ENCODE data around the gene COL2A1.

Gene COL2A1

GRCh38 chr12:48029491-48030172 lies 25.4 kb upstream of the COL2A1 start:
- Histone ChIP-seq H3K4me3 (ENCODE audit: low read length in 2 of 2) (no peak overlapping the region), H3K9ac (ENCODE audit: low read length in 2 of 2) (no peak overlapping the region), H3K9me3 (ENCODE audit: control insufficient read depth in 2 of 2, low read length in 2 of 2) (no peaks in the 10 kb centered on the region), H3K4me1 (ENCODE audit: control insufficient read depth, insufficient read depth, low read length) (no peaks in the 10 kb centered on the region), H3K36me3 (ENCODE audit: control insufficient read depth in 2 of 2, insufficient read depth in 2 of 2, low read length in 2 of 2) (no peaks in the 10 kb centered on the region), H3K27me3 (ENCODE audit: control insufficient read depth in 1 of 2, insufficient read depth in 2 of 2, low read length in 2 of 2) (peaks cover 0 to 5% of the 10 kb centered on the region in 2 donors), H3K27ac (ENCODE audit: low read length) (no peak overlapping the region)

DNA sequence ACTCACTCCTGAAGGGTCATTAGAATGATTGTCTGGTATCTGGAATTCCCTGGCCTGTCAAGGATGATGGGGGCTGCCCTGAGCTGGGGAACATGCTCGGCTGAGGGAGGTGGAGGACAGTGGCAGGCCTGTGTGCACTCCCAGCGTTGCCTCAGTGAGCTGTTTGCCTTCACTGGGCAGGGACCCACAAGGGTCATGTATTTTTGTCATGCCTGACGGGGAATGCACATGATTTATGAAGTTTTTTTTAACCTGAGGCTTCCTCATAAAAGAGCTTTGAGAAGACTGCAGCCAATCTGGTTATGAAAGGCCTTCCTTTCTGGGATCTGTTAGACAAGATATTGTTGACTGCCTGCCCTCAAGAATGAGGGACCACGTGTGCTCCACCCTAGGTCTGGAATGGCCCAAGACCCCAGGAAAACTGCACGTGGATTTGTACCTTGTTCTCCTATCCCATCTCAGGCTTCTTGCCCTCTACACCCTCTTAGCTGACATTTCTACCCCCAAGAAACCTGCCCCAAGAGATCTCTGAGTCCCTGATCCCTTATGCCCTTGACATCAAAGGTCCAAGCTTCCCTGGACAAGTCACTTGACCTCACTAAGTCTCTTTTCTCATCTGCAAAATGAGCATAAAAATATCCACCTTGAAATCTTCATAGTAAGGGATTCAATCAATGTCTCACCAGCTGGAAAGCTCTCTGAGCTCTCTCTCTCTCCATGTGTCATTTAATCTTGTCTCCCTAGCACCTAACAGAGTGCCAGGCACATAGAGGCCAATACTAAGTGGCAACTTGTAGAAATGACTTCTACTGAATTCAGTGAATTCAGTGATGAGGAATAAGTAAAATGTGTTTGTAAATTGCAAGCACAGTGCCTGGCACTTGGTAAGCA lies 24.5 kb upstream of the COL2A1 start:
- Histone ChIP-seq H3K4me1 (ENCODE audit: control insufficient read depth, insufficient read depth, low read length) (no peaks in the 10 kb centered on the region), H3K9me3 (ENCODE audit: control insufficient read depth in 2 of 2, low read length in 2 of 2) (no peaks in the 10 kb centered on the region), H3K4me3 (ENCODE audit: low read length in 2 of 2) (no peak overlapping the region), H3K36me3 (ENCODE audit: control insufficient read depth in 2 of 2, insufficient read depth in 2 of 2, low read length in 2 of 2) (no peaks in the 10 kb centered on the region), H3K27me3 (ENCODE audit: control insufficient read depth in 1 of 2, insufficient read depth in 2 of 2, low read length in 2 of 2) (no peaks in the 10 kb centered on the region), H3K27ac (ENCODE audit: low read length) (no peak overlapping the region), H3K9ac (ENCODE audit: low read length in 2 of 2) (no peak overlapping the region)

DNA sequence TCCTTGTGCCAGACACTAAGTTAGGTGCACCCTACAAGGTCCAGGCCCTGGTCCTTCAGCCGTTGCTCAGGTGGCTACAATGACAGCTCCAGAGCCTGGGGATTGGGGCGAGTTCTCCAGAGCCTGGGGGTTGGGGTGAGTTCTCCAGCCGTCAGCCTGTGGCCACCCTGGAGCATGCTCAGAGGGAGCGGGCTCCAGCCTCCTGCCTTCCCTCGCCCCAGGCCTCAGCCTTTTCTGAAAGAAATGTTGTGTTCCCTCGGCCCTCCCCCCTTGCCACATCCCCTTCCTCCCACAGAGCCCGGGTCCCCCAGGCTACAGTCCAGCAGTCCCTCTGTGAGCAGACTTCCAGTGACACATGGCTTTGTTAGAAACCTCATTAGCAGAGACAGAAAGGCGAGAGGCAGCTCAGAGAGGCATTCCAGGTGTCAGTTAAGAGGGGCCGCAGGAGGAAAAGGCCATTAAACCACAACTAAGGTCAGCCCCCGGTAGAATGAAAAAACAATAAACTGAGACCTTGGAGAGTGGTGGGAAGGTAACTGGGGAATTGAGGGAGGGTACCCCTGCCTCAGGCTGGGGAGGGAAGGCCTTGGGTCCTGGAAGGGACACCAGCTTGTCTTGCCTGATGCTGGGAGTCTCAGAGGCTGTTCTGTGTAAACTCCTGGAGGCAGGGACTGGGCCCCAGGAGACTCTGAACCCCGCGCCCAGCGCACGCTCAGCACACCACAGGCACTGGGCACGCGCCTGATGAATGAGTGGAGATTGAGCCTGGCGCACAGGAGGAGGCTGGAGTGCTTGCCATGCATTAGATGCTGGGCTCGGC lies 23.1 kb upstream of the COL2A1 start:
- Histone ChIP-seq H3K27ac (ENCODE audit: low read length) (no peak overlapping the region), H3K9ac (ENCODE audit: low read length in 2 of 2) (no peak overlapping the region), H3K36me3 (ENCODE audit: control insufficient read depth in 2 of 2, insufficient read depth in 2 of 2, low read length in 2 of 2) (no peaks in the 10 kb centered on the region)

DNA sequence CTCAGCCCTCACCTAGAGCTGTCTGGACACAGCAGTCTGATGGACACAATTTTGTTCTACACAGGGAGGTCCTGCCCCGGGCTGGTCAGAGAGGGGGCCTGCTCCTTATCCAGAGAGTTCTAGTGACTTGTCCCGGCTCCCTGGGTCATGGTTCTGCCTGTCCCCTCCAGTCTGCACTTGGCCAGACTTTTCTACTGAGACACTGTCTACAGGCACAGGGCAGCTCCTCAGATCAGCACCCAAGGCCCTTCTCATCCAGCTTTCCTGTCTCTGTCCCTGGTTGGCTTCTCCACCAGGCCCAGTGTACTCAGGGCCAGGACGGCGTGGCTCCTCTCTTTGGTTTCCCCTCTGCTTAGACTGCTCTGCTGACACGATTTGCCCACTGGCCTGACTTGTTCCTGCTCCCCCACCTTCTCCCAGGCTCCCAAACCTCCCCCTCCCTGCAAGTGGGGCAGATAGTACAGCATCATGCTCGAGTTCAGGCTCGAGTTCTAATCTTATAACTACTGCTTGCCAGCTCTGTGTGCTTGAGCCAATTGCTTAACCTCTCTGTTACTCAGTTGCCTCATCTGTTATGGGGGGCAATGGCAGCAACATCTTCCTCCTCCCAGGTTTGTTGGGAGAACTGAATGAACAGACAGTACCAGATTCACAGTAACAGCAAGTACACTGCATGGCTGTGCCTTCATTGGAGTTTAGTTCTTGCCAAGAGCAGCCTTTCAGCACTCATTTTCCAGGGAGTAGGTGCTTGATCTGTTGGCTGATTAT lies 22.0 kb upstream of the COL2A1 start:
- Histone ChIP-seq H3K4me1 (ENCODE audit: control insufficient read depth, insufficient read depth, low read length) (no peaks in the 10 kb centered on the region), H3K9me3 (ENCODE audit: control insufficient read depth in 2 of 2, low read length in 2 of 2) (no peaks in the 10 kb centered on the region), H3K9ac (ENCODE audit: low read length in 2 of 2) (no peak overlapping the region), H3K4me3 (ENCODE audit: low read length in 2 of 2) (no peak overlapping the region), H3K27me3 (ENCODE audit: control insufficient read depth in 1 of 2, insufficient read depth in 2 of 2, low read length in 2 of 2) (peaks cover 1 to 8% of the 10 kb centered on the region in 2 donors), H3K36me3 (ENCODE audit: control insufficient read depth in 2 of 2, insufficient read depth in 2 of 2, low read length in 2 of 2) (no peaks in the 10 kb centered on the region), H3K27ac (ENCODE audit: low read length) (no peak overlapping the region)

More for the DNA sequence above, 23.1 kb upstream of the COL2A1 start:
- no peak overlapping the region for H3K4me3 ChIP-seq (ENCODE audit: low read length in 2 of 2)
- H3K9me3 ChIP-seq (ENCODE audit: control insufficient read depth in 2 of 2, low read length in 2 of 2) = no peaks in the 10 kb centered on the region
- H3K4me1 ChIP-seq (ENCODE audit: control insufficient read depth, insufficient read depth, low read length) = no peaks in the 10 kb centered on the region
- H3K27me3 ChIP-seq (ENCODE audit: control insufficient read depth in 1 of 2, insufficient read depth in 2 of 2, low read length in 2 of 2) = peaks cover 0 to 3% of the 10 kb centered on the region in 2 donors

DNA sequence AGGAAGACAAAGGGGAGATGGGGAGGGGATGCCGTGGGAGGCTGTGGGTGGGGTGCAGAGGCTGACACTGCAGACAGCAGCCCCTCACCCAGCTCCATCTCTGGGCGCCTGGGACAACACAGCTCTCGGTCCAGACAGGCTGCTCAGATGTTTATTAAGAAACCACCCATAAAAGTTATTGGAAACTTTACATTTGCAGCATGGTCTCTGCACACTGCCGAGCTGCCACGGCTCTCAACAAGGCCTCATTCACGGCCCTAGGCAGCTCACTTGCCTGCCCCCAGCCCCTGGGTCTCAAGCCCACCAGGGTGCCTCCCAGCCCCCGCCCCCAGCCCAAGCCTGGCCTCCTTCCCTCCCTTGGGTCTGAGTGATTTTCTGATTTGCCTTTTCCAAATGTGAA lies 21.0 kb upstream of the COL2A1 start:
- no peaks in the 10 kb centered on the region for H3K9me3 ChIP-seq (ENCODE audit: control insufficient read depth in 2 of 2, low read length in 2 of 2)
- no peaks in the 10 kb centered on the region for H3K4me1 ChIP-seq (ENCODE audit: control insufficient read depth, insufficient read depth, low read length)
- H3K27me3 ChIP-seq (ENCODE audit: control insufficient read depth in 1 of 2, insufficient read depth in 2 of 2, low read length in 2 of 2) = peaks cover 3 to 8% of the 10 kb centered on the region in 2 donors
- no peak overlapping the region for H3K9ac ChIP-seq (ENCODE audit: low read length in 2 of 2)
- no peak overlapping the region for H3K27ac ChIP-seq (ENCODE audit: low read length)
- no peaks in the 10 kb centered on the region for H3K36me3 ChIP-seq (ENCODE audit: control insufficient read depth in 2 of 2, insufficient read depth in 2 of 2, low read length in 2 of 2)
- H3K4me3 ChIP-seq (ENCODE audit: low read length in 2 of 2) = no peak overlapping the region

DNA sequence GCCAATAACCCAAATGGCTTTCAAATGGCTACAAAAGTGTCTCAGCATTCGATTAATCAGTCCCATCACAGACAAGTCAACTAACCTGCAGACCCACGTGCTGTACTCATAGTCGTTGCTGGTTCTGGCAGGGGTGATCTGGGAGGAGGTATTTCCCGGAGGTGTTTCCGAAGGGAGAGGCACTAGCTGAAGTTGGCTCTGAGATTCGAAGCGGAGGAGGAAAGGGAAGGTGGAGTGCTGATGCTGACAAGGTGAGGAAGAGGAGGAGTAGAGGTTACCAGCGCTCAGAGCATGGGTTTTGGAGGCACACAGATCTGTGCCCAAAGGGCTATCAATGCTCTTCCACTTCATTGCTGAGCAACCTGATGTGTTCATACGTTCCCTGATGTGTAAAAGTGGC lies 20.5 kb upstream of the COL2A1 start:
- H3K9me3 ChIP-seq (ENCODE audit: control insufficient read depth in 2 of 2, low read length in 2 of 2) = no peaks in the 10 kb centered on the region
- no peak overlapping the region for H3K9ac ChIP-seq (ENCODE audit: low read length in 2 of 2)
- H3K36me3 ChIP-seq (ENCODE audit: control insufficient read depth in 2 of 2, insufficient read depth in 2 of 2, low read length in 2 of 2) = no peaks in the 10 kb centered on the region
- H3K4me3 ChIP-seq (ENCODE audit: low read length in 2 of 2) = no peak overlapping the region
- H3K4me1 ChIP-seq (ENCODE audit: control insufficient read depth, insufficient read depth, low read length) = no peaks in the 10 kb centered on the region
- H3K27ac ChIP-seq (ENCODE audit: low read length) = no peak overlapping the region
- H3K27me3 ChIP-seq (ENCODE audit: control insufficient read depth in 1 of 2, insufficient read depth in 2 of 2, low read length in 2 of 2) = peaks cover 3 to 8% of the 10 kb centered on the region in 2 donors

DNA sequence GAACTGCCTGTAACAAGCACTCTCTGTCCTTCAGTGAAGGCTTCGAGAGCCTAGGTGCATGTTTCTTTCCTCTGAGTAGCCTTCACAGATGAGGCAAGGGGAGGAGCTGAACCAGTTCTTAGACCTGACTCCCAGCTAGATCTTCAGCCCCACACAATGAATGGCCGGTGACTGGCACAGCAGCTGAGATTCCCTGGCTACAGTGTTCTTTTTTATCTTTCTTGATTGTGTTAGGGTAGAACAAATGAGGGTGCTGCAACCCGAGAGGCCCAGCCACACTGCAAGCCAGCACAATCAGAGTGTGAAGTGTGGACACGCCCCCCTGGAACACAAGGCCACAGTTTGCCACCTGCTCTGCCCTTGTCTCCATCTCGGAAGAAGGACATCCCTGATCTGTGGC lies 19.1 kb upstream of the COL2A1 start:
- Histone ChIP-seq H3K9me3 (ENCODE audit: control insufficient read depth in 2 of 2, low read length in 2 of 2) (no peaks in the 10 kb centered on the region), H3K4me3 (ENCODE audit: low read length in 2 of 2) (no peak overlapping the region)

DNA sequence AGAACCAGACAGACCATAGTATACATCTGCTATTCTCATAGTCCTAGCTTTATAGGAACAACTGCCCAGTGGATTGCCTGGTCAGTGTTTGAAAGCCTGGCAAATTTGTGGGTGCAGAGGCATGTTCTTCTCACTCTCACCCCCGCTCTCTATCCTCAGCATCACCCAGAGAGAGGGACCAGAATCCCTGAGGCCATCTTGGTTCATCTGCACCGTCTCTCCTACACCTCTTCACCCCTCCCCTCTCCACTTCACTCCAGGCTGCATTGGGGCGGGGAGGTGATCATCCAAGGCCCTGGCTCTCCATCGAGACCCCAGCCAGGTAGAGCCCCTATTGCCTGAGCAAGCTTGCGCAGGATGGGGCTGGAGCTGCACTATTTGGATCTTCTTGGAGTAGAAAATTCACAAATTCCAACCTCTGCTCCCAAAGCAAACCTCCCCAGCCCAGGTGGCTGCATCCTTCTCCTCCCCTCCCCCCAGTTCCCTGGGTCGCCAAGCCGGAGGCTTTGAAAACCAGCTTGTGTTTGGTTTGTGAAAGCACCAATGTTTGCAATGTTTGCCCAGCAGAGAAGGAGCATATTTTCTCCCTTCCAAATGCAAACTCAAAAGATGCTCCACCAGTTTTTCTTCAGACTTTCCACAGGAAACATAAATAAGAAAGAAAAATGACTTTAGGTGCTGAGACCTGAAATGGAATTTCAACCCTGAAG lies 18.6 kb upstream of the COL2A1 start:
- H3K36me3 ChIP-seq (ENCODE audit: control insufficient read depth in 2 of 2, insufficient read depth in 2 of 2, low read length in 2 of 2) = no peaks in the 10 kb centered on the region
- no peak overlapping the region for H3K4me3 ChIP-seq (ENCODE audit: low read length in 2 of 2)
- H3K27me3 ChIP-seq (ENCODE audit: control insufficient read depth in 1 of 2, insufficient read depth in 2 of 2, low read length in 2 of 2) = peaks cover 3 to 8% of the 10 kb centered on the region in 2 donors
- H3K27ac ChIP-seq (ENCODE audit: low read length) = no peak overlapping the region
- no peak overlapping the region for H3K9ac ChIP-seq (ENCODE audit: low read length in 2 of 2)
- H3K9me3 ChIP-seq (ENCODE audit: control insufficient read depth in 2 of 2, low read length in 2 of 2) = no peaks in the 10 kb centered on the region
- H3K4me1 ChIP-seq (ENCODE audit: control insufficient read depth, insufficient read depth, low read length) = no peaks in the 10 kb centered on the region

More for the DNA sequence above, 19.1 kb upstream of the COL2A1 start:
- no peak overlapping the region for H3K9ac ChIP-seq (ENCODE audit: low read length in 2 of 2)
- no peak overlapping the region for H3K27ac ChIP-seq (ENCODE audit: low read length)
- no peaks in the 10 kb centered on the region for H3K4me1 ChIP-seq (ENCODE audit: control insufficient read depth, insufficient read depth, low read length)
- no peaks in the 10 kb centered on the region for H3K36me3 ChIP-seq (ENCODE audit: control insufficient read depth in 2 of 2, insufficient read depth in 2 of 2, low read length in 2 of 2)
- H3K27me3 ChIP-seq (ENCODE audit: control insufficient read depth in 1 of 2, insufficient read depth in 2 of 2, low read length in 2 of 2) = peaks cover 3 to 8% of the 10 kb centered on the region in 2 donors

DNA sequence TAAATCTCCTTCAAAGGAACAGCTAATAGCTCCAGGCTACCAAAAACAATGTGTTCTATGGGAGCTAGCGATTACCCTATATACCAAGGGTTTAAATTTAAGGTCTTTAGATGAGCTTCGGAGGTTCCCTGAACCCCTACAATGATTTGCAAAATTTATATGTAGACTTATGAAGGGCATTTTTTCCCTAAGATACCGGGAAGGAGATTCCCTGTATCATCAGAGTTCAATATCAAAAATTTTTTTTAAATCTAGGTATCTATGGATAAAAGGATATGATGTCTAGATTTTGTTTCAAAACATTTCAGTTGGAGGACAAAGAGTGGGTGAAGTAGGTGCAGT lies 17.9 kb upstream of the COL2A1 start:
- Histone ChIP-seq H3K27ac (ENCODE audit: low read length) (no peak overlapping the region), H3K36me3 (ENCODE audit: control insufficient read depth in 2 of 2, insufficient read depth in 2 of 2, low read length in 2 of 2) (no peaks in the 10 kb centered on the region), H3K9me3 (ENCODE audit: control insufficient read depth in 2 of 2, low read length in 2 of 2) (no peaks in the 10 kb centered on the region), H3K4me1 (ENCODE audit: control insufficient read depth, insufficient read depth, low read length) (no peaks in the 10 kb centered on the region), H3K9ac (ENCODE audit: low read length in 2 of 2) (no peak overlapping the region), H3K27me3 (ENCODE audit: control insufficient read depth in 1 of 2, insufficient read depth in 2 of 2, low read length in 2 of 2) (peaks cover 3 to 8% of the 10 kb centered on the region in 2 donors), H3K4me3 (ENCODE audit: low read length in 2 of 2) (no peak overlapping the region)

Data from stomach smooth muscle (tissue), 2 donors.